GM10847 (cell line): Measurements from ENCODE around the gene KLLN.
A peak's percentile ranks its signal among the peaks of the same experiment; 100 is the strongest.

Experiments used
- POLR2A ChIP-seq: IDR thresholded peaks from 2 replicates; pipeline ENCODE4 v1.6.1; 2011; ENCODE audit not compliant: insufficient read length; ENCODE audit errors: extremely low read depth

Gene KLLN

GRCh38 chr10:87868277-87868676, 4.9 kb upstream of the KLLN start:
- TF ChIP-seq POLR2A = no peak

GRCh38 chr10:87867453-87867852, 4.1 kb upstream of the KLLN start:
- TF ChIP-seq POLR2A = no peak

- no peak for TF ChIP-seq POLR2A
These were observed 3.2 kb upstream of the KLLN start for GRCh38 chr10:87866412-87866974.

- TF ChIP-seq POLR2A = no peak
These were observed 2.0 kb upstream of the KLLN start for GRCh38 chr10:87865241-87865881.

- TF ChIP-seq POLR2A = no peak
These were observed 1.2 kb upstream of the KLLN start for GRCh38 chr10:87864496-87865059.

GRCh38 chr10:87862679-87863052, 667 bp downstream of the KLLN start:
- TF ChIP-seq POLR2A = no peak

GRCh38 chr10:87861953-87862678, 1.2 kb downstream of the KLLN start:
- TF ChIP-seq POLR2A = peak; percentile 72

- TF ChIP-seq POLR2A = peak; percentile 1
These were observed 1.8 kb downstream of the KLLN start for GRCh38 chr10:87861566-87861952.

- no peak for TF ChIP-seq POLR2A
These were observed 2.4 kb downstream of the KLLN start for GRCh38 chr10:87860816-87861403.

GRCh38 chr10:87860156-87860795, 3.1 kb downstream of the KLLN start:
- TF ChIP-seq POLR2A = no peak

GRCh38 chr10:87852089-87852488, 11.2 kb downstream of the KLLN start:
- TF ChIP-seq POLR2A = no peak

- no peak for TF ChIP-seq POLR2A
These were observed 12.6 kb downstream of the KLLN start for GRCh38 chr10:87850742-87851205.

- TF ChIP-seq POLR2A = no peak
These were observed 14.3 kb downstream of the KLLN start for GRCh38 chr10:87849001-87849400.

GRCh38 chr10:87847550-87847949, 15.8 kb downstream of the KLLN start:
- TF ChIP-seq POLR2A = no peak

- TF ChIP-seq POLR2A = no peak
These were observed 17.3 kb downstream of the KLLN start for GRCh38 chr10:87846023-87846422.

GRCh38 chr10:87845624-87845998, 17.7 kb downstream of the KLLN start:
- TF ChIP-seq POLR2A = no peak
